H1 (cell line): ENCODE measurements around the gene CRYAB. TPM values are rescaled to one million over a fixed set of nuclear protein-coding genes. Genes with fewer than 3 reads are reported as not detected.

Experiments used
- ASH2L ChIP-seq: fragments of 200-600, 300-600 bp; sonication (generic); IDR thresholded peaks from one replicate; pipeline ENCODE4 v1.7.1; 2017; ENCODE audit warnings: low read length
- BCL11A ChIP-seq, 2 experiments: IDR thresholded peaks; one replicate each; pipeline ENCODE4 v1.6.1; 2011; ENCODE audit warnings: low read depth in 2 of 2, low read length in 2 of 2, mild to moderate bottlenecking in 2 of 2
- CHD2 ChIP-seq: IDR thresholded peaks from 2 replicates; pipeline ENCODE4 v1.6.1; 2012; ENCODE audit warnings: low read length, improper control_type of control experiment
- CHD7 ChIP-seq: fragments of 300-600 bp; sonication (generic); IDR thresholded peaks from 2 replicates; pipeline ENCODE4 v1.7.1; 2012; ENCODE audit warnings: low read length, moderate library complexity, mild to moderate bottlenecking, inconsistent platforms; ENCODE audit not compliant: insufficient replicate concordance
- EGR1 ChIP-seq: IDR thresholded peaks from 2 replicates; pipeline ENCODE4 v1.6.1; 2011; ENCODE audit warnings: low read depth, low read length, borderline replicate concordance
- KDM1A ChIP-seq: fragments of 200-600, 300-600 bp; sonication (generic); IDR thresholded peaks from 2 replicates; pipeline ENCODE4 v1.7.1; 2016; ENCODE audit warnings: mild to moderate bottlenecking, low read length, borderline replicate concordance
- KDM5A ChIP-seq: fragments of 200-600 bp; IDR thresholded peaks from 2 replicates; pipeline ENCODE4 v1.7.1; 2012; ENCODE audit warnings: mild to moderate bottlenecking, low read length, inconsistent platforms, mixed read lengths
- NRF1 ChIP-seq: IDR thresholded peaks from 2 replicates; pipeline ENCODE4 v1.6.1; 2011; ENCODE audit warnings: mild to moderate bottlenecking, low read depth, low read length, improper control_type of control experiment
- PHF8 ChIP-seq: fragments of 200-600 bp; sonication (generic); conservative IDR thresholded peaks from 2 replicates; pipeline ENCODE4 v1.7.1; 2012; ENCODE audit warnings: low read depth, mild to moderate bottlenecking, inconsistent platforms, low read length, moderate library complexity
- RAD21 ChIP-seq, 2 experiments: IDR thresholded peaks in 1 of 2; conservative IDR thresholded peaks in 1 of 2; 2 replicates each; pipeline ENCODE4 v1.6.1; 2011; ENCODE audit warnings: low read depth in 2 of 2, low read length in 2 of 2, improper control_type of control experiment in 1 of 2, inconsistent platforms in 1 of 2, mild to moderate bottlenecking in 1 of 2, moderate library complexity in 1 of 2
- SP4 ChIP-seq: IDR thresholded peaks from 2 replicates; pipeline ENCODE4 v1.6.1; 2012; ENCODE audit warnings: low read length, inconsistent platforms
- polyA plus RNA-seq, 7 experiments: library from polyadenylated mRNA; depleted of rRNA in 3 of 7; stranded (reverse) in 5 of 7; unstranded in 2 of 7; fragments of >200 nt in 5 of 7; fragments of 200-250 nt in 2 of 7; gene quantifications; 1 replicate in 5 of 7; 2 replicates in 1 of 7; 4 replicates in 1 of 7; pipeline versions ENCODE4 v1.2.1 to v1.2.3, GENCODE V29; 2011 to 2013; ENCODE audit warnings: missing spikeins in 2 of 7, mixed read lengths in 2 of 7
- total RNA-seq: library from RNA; stranded (reverse); fragmentation: NEBNext Ultra II Directional; extraction: Animal tissue kit (Norgen Biotek cat#: 25700); gene quantifications from 2 replicates; pipeline ENCODE4 v1.2.1, GENCODE V29; 2021

The CRYAB gene
- total and polyA plus RNA-seq, 2 of the 8 experiments (the other 6 are each of a cell fraction or from before 2014, with no cell fraction given) = 1.9 to 2.0 TPM

GRCh38 chr11:111913997-111914396 is 2.4 kb upstream of the CRYAB start (continued):
- no peak for TF ChIP-seq CHD7
- TF ChIP-seq CHD2 = no peak
- TF ChIP-seq RAD21 (IDR thresholded peaks at IDR 0.05 in 1 of 2, conservative IDR thresholded peaks at IDR 0.05 in 1 of 2; ENCODE audit: low read depth in 2 of 2, low read length in 2 of 2) = no peak
- no peak for TF ChIP-seq KDM5A
- no peak for TF ChIP-seq EGR1
- no peak for TF ChIP-seq BCL11A (IDR thresholded peaks at IDR 0.05; ENCODE audit: low read depth in 2 of 2, low read length in 2 of 2)
- TF ChIP-seq KDM1A = no peak
- no peak for TF ChIP-seq SP4
- TF ChIP-seq NRF1 = no peak
- TF ChIP-seq ASH2L = no peak
- no peak for TF ChIP-seq PHF8
